Neuronal stem cell (in vitro differentiated cells): ENCODE measurements around the gene ITGA7.

Experiments used
- DNase-seq: peaks from one replicate; pipeline ENCODE4 v3.0.0-alpha.2; 2013; ENCODE audit warnings: low spot score
- H2AFZ ChIP-seq: one replicate; pipeline ENCODE4 v1.6.1; 2013; ENCODE audit warnings: mild to moderate bottlenecking, low read length, inconsistent platforms
- H2AK5ac ChIP-seq: 2 replicates; pipeline ENCODE4 v1.6.1; 2013; ENCODE audit warnings: low read depth, mild to moderate bottlenecking, inconsistent platforms, low read length, moderate library complexity, mixed read lengths
- H2BK120ac ChIP-seq: 2 replicates; pipeline ENCODE4 v1.6.1; 2013; ENCODE audit warnings: low read depth, mild to moderate bottlenecking, inconsistent platforms, low read length, moderate library complexity, mixed read lengths
- H2BK12ac ChIP-seq: one replicate; pipeline ENCODE4 v1.6.1; 2013; ENCODE audit warnings: low read length, inconsistent platforms
- H2BK15ac ChIP-seq: 2 replicates; pipeline ENCODE4 v1.6.1; 2013; ENCODE audit warnings: mild to moderate bottlenecking, low read length, inconsistent platforms, mixed read lengths
- H2BK5ac ChIP-seq: one replicate; pipeline ENCODE4 v1.6.1; 2013; ENCODE audit warnings: inconsistent platforms, mild to moderate bottlenecking, low read length, moderate library complexity
- H3K14ac ChIP-seq: one replicate; pipeline ENCODE4 v1.6.1; 2013; ENCODE audit warnings: low read length, inconsistent platforms
- H3K18ac ChIP-seq: 2 replicates; pipeline ENCODE4 v1.6.1; 2013; ENCODE audit warnings: low read length, inconsistent platforms
- H3K23ac ChIP-seq: 2 replicates; pipeline ENCODE4 v1.6.1; 2013; ENCODE audit warnings: low read depth, mild to moderate bottlenecking, mixed read lengths, low read length, inconsistent platforms; ENCODE audit not compliant: poor library complexity
- H3K27ac ChIP-seq: replicated peaks from 3 replicates; pipeline ENCODE4 v1.5.1; 2013; ENCODE audit warnings: low read length, inconsistent platforms
- H3K27me3 ChIP-seq, 3 experiments: 2 replicates each; pipeline ENCODE4 v1.6.1; 2013; ENCODE audit warnings: low read length in 3 of 3, mild to moderate bottlenecking in 2 of 3, inconsistent platforms in 1 of 3, low read depth in 1 of 3, mixed read lengths in 1 of 3, moderate library complexity in 1 of 3; ENCODE audit not compliant: control insufficient read depth in 3 of 3, insufficient read depth in 3 of 3
- H3K36me3 ChIP-seq, 2 donors: replicated peaks in 1 of 2; 2 replicates each; pipeline ENCODE4 v1.6.1; 2013; ENCODE audit warnings: low read length in 2 of 2; ENCODE audit not compliant: control insufficient read depth in 2 of 2, insufficient read depth in 2 of 2
- H3K4ac ChIP-seq: 2 replicates; pipeline ENCODE4 v1.6.1; 2013; ENCODE audit warnings: inconsistent platforms, mild to moderate bottlenecking, low read length, moderate library complexity
- H3K4me1 ChIP-seq, 2 donors: 1 replicate in 1 of 2; 2 replicates in 1 of 2; pipeline ENCODE4 v1.6.1; 2013; ENCODE audit warnings: low read length in 2 of 2, low read depth in 1 of 2; ENCODE audit not compliant: control insufficient read depth in 2 of 2, insufficient read depth in 1 of 2
- H3K4me2 ChIP-seq: one replicate; pipeline ENCODE4 v1.6.1; 2013; ENCODE audit warnings: mild to moderate bottlenecking, low read length, inconsistent platforms; ENCODE audit not compliant: insufficient read depth, poor library complexity, severe bottlenecking
- H3K4me3 ChIP-seq, 2 donors: 2 replicates each; pipeline ENCODE4 v1.5.1; 2013; ENCODE audit warnings: low read length in 2 of 2, mild to moderate bottlenecking in 2 of 2, inconsistent platforms in 1 of 2, moderate library complexity in 1 of 2
- H3K79me1 ChIP-seq: one replicate; pipeline ENCODE4 v1.6.1; 2013; ENCODE audit warnings: low read depth, mild to moderate bottlenecking, inconsistent platforms, low read length, moderate library complexity
- H3K9ac ChIP-seq: one replicate; pipeline ENCODE4 v1.6.1; 2013; ENCODE audit warnings: mild to moderate bottlenecking, low read depth, low read length, inconsistent platforms; ENCODE audit not compliant: poor library complexity
- H3K9me3 ChIP-seq, 2 donors: replicated peaks in 1 of 2; 2 replicates each; pipeline versions ENCODE3 to v1.6.1; 2013; ENCODE audit warnings: low read length in 2 of 2, mild to moderate bottlenecking in 2 of 2, inconsistent platforms in 1 of 2, low read depth in 1 of 2, mixed read lengths in 1 of 2, moderate library complexity in 1 of 2; ENCODE audit not compliant: control insufficient read depth in 2 of 2, insufficient read depth in 1 of 2
- H4K8ac ChIP-seq: one replicate; pipeline ENCODE4 v1.6.1; 2013; ENCODE audit warnings: low read depth, mild to moderate bottlenecking, inconsistent platforms, low read length, moderate library complexity
- H4K91ac ChIP-seq: one replicate; pipeline ENCODE4 v1.6.1; 2013; ENCODE audit warnings: low read length, low read depth, mild to moderate bottlenecking, inconsistent platforms; ENCODE audit not compliant: poor library complexity
- WGBS, 2 donors: extraction: QIAGEN DNeasy Blood & Tissue Kit; methylation state at CpG; one replicate each; pipeline ENCODE4 v1.1.7; 2013; ENCODE audit warnings: missing lambda C conversion rate in 2 of 2, mixed read lengths in 1 of 2; ENCODE audit not compliant: insufficient read length in 2 of 2, insufficient replicate concordance in 1 of 2; ENCODE audit errors: extremely low coverage in 2 of 2; 5-methylcytosine and 5-hydroxymethylcytosine counted together

ITGA7 gene

DNA sequence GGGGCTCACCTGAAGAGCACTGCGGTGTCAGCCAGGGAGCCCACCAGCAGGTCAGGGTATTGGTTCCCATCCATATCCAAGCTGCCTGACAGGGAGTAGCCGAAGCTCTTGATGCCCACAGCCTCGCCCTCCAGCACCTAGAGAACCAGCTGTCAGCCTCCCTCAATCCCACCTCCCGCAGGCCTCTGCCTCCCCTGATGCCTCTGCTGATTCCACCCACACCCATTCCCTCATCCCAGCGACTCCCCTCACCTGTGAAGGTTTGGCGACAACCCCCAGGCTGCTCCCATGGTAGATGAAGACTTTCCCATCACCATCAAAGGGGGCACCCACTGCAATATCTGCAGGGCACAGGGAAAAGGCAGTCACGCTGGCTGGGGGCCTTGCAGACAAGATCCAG lies 10.0 kb downstream of the ITGA7 start:
- Histone ChIP-seq H2BK120ac (no peak overlapping the region), H3K79me1 (peaks cover 3% of the 10 kb centered on the region), H3K27ac (no peak overlapping the region), H3K9me3 (no peaks in the 10 kb centered on the region), H2AFZ (no peak overlapping the region), H3K4me2 (no peak overlapping the region), H3K27me3 (no peaks in the 10 kb centered on the region), H2BK15ac (no peak overlapping the region), H2AK5ac (no peak overlapping the region), H3K4ac (no peak overlapping the region), H3K14ac (no peak overlapping the region), H2BK12ac (no peak overlapping the region), H2BK5ac (no peak overlapping the region), H3K18ac (no peak overlapping the region), H3K36me3 (peaks cover 14 to 42% of the 10 kb centered on the region in 2 donors), H4K91ac (no peak overlapping the region), H4K8ac (no peak overlapping the region), H3K4me1 (no peaks in the 10 kb centered on the region), H3K23ac (no peak overlapping the region), H3K9ac (no peak overlapping the region), H3K4me3 (no peak overlapping the region)
- DNase-seq = no peak
- WGBS, 2 donors = no CpG with 5 or more reads among the region's 7 CpGs

DNA sequence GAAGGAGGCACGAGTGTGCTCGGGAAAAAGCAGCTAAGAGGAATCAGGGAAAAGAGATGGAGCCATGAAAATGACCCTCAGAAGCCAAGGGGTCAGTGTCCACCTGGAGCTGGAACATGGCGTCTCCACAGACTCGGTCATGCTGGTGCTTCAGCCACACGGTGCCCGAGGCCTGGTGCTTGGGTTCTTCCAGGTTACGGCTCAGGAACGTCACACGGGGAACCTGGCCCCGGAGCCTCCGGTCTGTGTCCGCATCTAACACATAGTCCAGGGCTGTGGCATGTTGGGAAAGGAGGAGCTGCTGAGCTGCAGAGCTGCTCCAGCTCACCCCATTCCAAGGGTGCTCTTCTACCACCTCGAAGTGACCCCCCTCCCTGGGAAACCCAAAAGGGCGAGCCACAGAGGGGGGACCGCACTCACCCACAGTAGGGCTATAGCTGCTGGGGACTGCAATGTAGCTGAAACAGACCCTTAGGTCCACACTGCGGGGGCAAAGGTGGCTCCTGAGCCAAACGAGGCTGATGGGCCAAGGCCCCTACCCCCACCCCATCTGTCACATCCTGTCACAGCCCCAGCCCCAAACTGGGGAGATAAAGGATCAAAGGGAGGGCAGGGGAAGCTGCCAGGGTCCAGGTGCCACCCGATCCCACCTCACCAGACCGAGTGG lies 10.8 kb downstream of the ITGA7 start:
- no peaks in the 10 kb centered on the region for H3K4me1 ChIP-seq
- no peak overlapping the region for H2BK5ac ChIP-seq
- H2AK5ac ChIP-seq = no peak overlapping the region
- no peak overlapping the region for H3K27ac ChIP-seq
- no peak overlapping the region for H4K91ac ChIP-seq
- no peaks in the 10 kb centered on the region for H3K9me3 ChIP-seq
- no peaks in the 10 kb centered on the region for H3K27me3 ChIP-seq
- no peak overlapping the region for H2BK12ac ChIP-seq
- H2BK120ac ChIP-seq = no peak overlapping the region
- H3K14ac ChIP-seq = no peak overlapping the region
- no peak overlapping the region for H2BK15ac ChIP-seq
- H3K79me1 ChIP-seq = peaks cover 2% of the 10 kb centered on the region
- no peak overlapping the region for H2AFZ ChIP-seq
- no CpG with 5 or more reads among the region's 19 CpGs for WGBS, 2 donors
- no peak overlapping the region for H3K4me2 ChIP-seq
- DNase-seq = no peak
- no peak overlapping the region for H3K9ac ChIP-seq
- H4K8ac ChIP-seq = no peak overlapping the region
- H3K36me3 ChIP-seq = peaks cover 14 to 44% of the 10 kb centered on the region in 2 donors
- H3K18ac ChIP-seq = no peak overlapping the region
- no peak overlapping the region for H3K4me3 ChIP-seq
- H3K23ac ChIP-seq = no peak overlapping the region
- H3K4ac ChIP-seq = no peak overlapping the region

DNA sequence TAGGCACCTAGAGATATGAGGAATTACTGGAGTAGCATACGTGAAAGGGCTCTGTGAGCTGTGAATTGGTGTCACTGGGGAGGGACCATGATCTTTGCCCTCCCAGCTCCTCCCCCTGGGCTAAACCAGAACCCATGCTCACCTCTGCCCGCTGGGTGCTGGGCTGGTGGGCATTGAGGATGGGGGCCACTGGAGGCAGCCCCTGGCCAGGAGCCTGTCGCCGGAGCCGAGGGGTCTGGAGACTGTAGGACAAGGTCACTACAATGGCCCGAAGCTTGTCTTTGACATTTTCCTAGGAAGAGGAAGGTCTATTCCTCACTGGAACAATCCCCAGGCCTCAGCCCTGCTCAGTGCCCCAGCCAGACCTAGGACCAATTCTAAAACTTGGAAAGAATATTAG lies 11.6 kb downstream of the ITGA7 start:
- no peak overlapping the region for H4K91ac ChIP-seq
- no peak overlapping the region for H3K9ac ChIP-seq
- no peak for DNase-seq
- no peak overlapping the region for H3K23ac ChIP-seq
- no peak overlapping the region for H3K4ac ChIP-seq
- H3K27me3 ChIP-seq = no peaks in the 10 kb centered on the region
- H2AK5ac ChIP-seq = no peak overlapping the region
- H3K18ac ChIP-seq = no peak overlapping the region
- H3K14ac ChIP-seq = no peak overlapping the region
- peaks cover 18 to 45% of the 10 kb centered on the region in 2 donors for H3K36me3 ChIP-seq
- no peak overlapping the region for H3K4me3 ChIP-seq
- H2BK120ac ChIP-seq = no peak overlapping the region
- no peak overlapping the region for H3K4me2 ChIP-seq
- H2BK15ac ChIP-seq = no peak overlapping the region
- no peaks in the 10 kb centered on the region for H3K4me1 ChIP-seq
- H4K8ac ChIP-seq = no peak overlapping the region
- no peaks in the 10 kb centered on the region for H3K9me3 ChIP-seq
- no CpG with 5 or more reads among the region's 6 CpGs for WGBS, 2 donors
- H2AFZ ChIP-seq = no peak overlapping the region
- peaks cover 2% of the 10 kb centered on the region for H3K79me1 ChIP-seq
- no peak overlapping the region for H3K27ac ChIP-seq
- H2BK5ac ChIP-seq = no peak overlapping the region
- H2BK12ac ChIP-seq = no peak overlapping the region

DNA sequence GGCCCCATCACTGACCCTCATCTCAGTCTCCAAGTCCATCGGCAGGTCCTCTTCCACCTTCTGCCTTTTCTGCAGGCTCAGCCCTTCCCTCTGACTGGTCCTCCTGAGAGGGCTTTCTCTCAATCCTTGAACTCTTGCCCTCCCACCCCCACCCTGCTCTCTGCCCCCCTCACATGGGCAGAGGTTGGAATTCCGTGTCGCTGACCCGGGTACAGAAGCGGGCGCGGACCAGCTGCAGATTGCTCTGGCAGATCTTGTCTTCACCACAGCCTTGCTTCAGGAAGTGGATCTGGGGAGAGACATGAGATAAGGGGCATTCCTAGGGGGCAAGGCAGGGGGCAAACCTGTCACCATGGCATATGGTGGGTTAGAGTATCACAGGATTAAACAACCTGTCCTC lies 12.4 kb downstream of the ITGA7 start:
- Histone ChIP-seq H3K4me3 (no peak overlapping the region), H4K8ac (no peak overlapping the region), H2AFZ (no peak overlapping the region), H2BK5ac (no peak overlapping the region), H3K4me2 (no peak overlapping the region), H3K23ac (no peak overlapping the region), H4K91ac (no peak overlapping the region), H2BK120ac (no peak overlapping the region), H2BK15ac (no peak overlapping the region), H2AK5ac (no peak overlapping the region), H3K79me1 (no peaks in the 10 kb centered on the region), H3K14ac (no peak overlapping the region), H3K27me3 (no peaks in the 10 kb centered on the region), H2BK12ac (no peak overlapping the region), H3K36me3 (peaks cover 20 to 41% of the 10 kb centered on the region in 2 donors), H3K9me3 (no peaks in the 10 kb centered on the region), H3K9ac (no peak overlapping the region), H3K18ac (no peak overlapping the region), H3K27ac (no peak overlapping the region), H3K4me1 (no peaks in the 10 kb centered on the region), H3K4ac (no peak overlapping the region)
- WGBS, 2 donors = no CpG with 5 or more reads among the region's 7 CpGs
- no peak for DNase-seq
